ACC112 (cell line): ENCODE measurements around the gene CBARP.

Source experiments
- H2AFZ ChIP-seq: fragments of 200-600 bp; sonication (generic); one replicate; pipeline ENCODE4 v1.6.0; 2017; ENCODE audit warnings: antibody characterized with exemption, low read length; ENCODE audit not compliant: unreplicated experiment
- H3K27ac ChIP-seq: fragments of 200-600 bp; sonication (generic); 2 replicates; pipeline ENCODE4 v1.5.1; 2014; ENCODE audit warnings: low read depth, mild to moderate bottlenecking, antibody characterized with exemption, low read length, moderate library complexity
- H3K27me3 ChIP-seq: fragments of 200-600 bp; sonication (generic); 2 replicates; pipeline ENCODE4 v1.6.1; 2014; ENCODE audit warnings: mild to moderate bottlenecking, antibody characterized with exemption, low read length, moderate library complexity, mixed read lengths; ENCODE audit not compliant: insufficient read depth
- H3K36me3 ChIP-seq: fragments of 200-600 bp; sonication (generic); 2 replicates; pipeline ENCODE4 v1.6.1; 2016; ENCODE audit warnings: mild to moderate bottlenecking, antibody characterized with exemption, low read length, moderate library complexity, mixed read lengths; ENCODE audit not compliant: insufficient read depth
- H3K4me1 ChIP-seq: fragments of 200-600 bp; sonication (generic); one replicate; pipeline ENCODE4 v1.6.1; 2016; ENCODE audit warnings: low read length, mixed read lengths; ENCODE audit not compliant: insufficient read depth, unreplicated experiment, control insufficient read depth
- H3K4me3 ChIP-seq: fragments of 200-600 bp; sonication (generic); 2 replicates; pipeline ENCODE4 v1.5.1; 2014; ENCODE audit warnings: mild to moderate bottlenecking, low read depth, low read length
- H3K79me2 ChIP-seq: fragments of 200-600 bp; sonication (generic); one replicate; pipeline ENCODE4 v1.6.0; 2016; ENCODE audit warnings: low read length; ENCODE audit not compliant: control insufficient read depth, unreplicated experiment, insufficient read depth

Gene CBARP

GRCh38 chr19:1255186-1256161 is 17.7 kb upstream of the CBARP start:
- peaks cover 44% of the 10 kb centered on the region for H3K79me2 ChIP-seq
- H3K4me1 ChIP-seq: peaks cover 63% of the 10 kb centered on the region
- no peak overlapping the region for H3K4me3 ChIP-seq
- no peaks in the 10 kb centered on the region for H3K27me3 ChIP-seq
- no peak overlapping the region for H2AFZ ChIP-seq
- H3K27ac ChIP-seq: peak overlapping the region; percentile 98
- peaks cover 33% of the 10 kb centered on the region; the same call in 1 of the 2 replicates for H3K36me3 ChIP-seq

DNA sequence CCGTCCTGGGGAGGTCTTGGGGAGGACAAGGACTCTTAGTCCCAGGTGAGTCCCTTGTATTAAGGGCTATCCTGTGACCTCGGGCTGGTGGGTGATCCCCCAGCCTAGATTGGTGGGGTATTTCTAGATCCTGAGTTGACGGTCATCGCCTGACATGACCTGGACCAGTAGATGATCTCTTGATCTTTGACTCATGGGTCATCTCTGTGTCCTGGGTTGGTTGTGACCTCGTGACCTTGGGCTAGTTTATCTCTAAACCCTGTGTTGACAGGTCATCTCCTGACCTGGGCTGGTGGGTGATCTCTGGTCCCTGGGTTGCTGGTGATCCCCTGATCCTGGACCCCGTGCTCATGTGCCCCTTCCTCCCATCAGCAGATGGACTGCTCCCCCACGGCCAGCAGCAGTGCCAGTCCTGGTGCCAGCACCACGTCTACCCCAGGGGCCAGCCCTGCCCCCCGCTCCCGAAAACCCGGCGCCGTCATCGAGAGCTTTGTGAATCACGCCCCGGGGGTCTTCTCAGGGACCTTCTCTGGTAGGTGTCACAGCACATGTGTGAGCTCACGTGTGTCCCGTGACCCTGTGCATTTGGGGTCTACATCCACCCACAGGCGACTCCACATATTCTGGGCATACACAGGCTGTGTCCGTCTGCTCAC is 16.9 kb upstream of the CBARP start:
- Histone ChIP-seq H3K79me2 (peaks cover 50% of the 10 kb centered on the region), H3K4me1 (peaks cover 55% of the 10 kb centered on the region), H3K36me3 (peaks cover 33% of the 10 kb centered on the region; the same call in 1 of the 2 replicates), H3K4me3 (peak overlapping the region; percentile 60), H2AFZ (no peak overlapping the region), H3K27ac (peak overlapping the region; percentile 98), H3K27me3 (no peaks in the 10 kb centered on the region)

- Histone ChIP-seq H2AFZ (no peak overlapping the region), H3K4me1 (peaks cover 49% of the 10 kb centered on the region), H3K4me3 (peak overlapping the region; percentile 76), H3K27ac (peak overlapping the region; percentile 98), H3K79me2 (peaks cover 51% of the 10 kb centered on the region), H3K36me3 (peaks cover 33% of the 10 kb centered on the region; the same call in 1 of the 2 replicates), H3K27me3 (no peaks in the 10 kb centered on the region)
Observed at GRCh38 chr19:1254081-1254527, 16.3 kb upstream of the CBARP start.

- Histone ChIP-seq H3K27me3 (no peaks in the 10 kb centered on the region), H3K27ac (peak overlapping the region; percentile 98), H3K79me2 (peaks cover 51% of the 10 kb centered on the region), H3K4me1 (peaks cover 47% of the 10 kb centered on the region), H3K4me3 (peak overlapping the region; percentile 76), H2AFZ (no peak overlapping the region), H3K36me3 (peaks cover 33% of the 10 kb centered on the region; the same call in 1 of the 2 replicates)
Observed at GRCh38 chr19:1253514-1254080, 15.8 kb upstream of the CBARP start.

DNA sequence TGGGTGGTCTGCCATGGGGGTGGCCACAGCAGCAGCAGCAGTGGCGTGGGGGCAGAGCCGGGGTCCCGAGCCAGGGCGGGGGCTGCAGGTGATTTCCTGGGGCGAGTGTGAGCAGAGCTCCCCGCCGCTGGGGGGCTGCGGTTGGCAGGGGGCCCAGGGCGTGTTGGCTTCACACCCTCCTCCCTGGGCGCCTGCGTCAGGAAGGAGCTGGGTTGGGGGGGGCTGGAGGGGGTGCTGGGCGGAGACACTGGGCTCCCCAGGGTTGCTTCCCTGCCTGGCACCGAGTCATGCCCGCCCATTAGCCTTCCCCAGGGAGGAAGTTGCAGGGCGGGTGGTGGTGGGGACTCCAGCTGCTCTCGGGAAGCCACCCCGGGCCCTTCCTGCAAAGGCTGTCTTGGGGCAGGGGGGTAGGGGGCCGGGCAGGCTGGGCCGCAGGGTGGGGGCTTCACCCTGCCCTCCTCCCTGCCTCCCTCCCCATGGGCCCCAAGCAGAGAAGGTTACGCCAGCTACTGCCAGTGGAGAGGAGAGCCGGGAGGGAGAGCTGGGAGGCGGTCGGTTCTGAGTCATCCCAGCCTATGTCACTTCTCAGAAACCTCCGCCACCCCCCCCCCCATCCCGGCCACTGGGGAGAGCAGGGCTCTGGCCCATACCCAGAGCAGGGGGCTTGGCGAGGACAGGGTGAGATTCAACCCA is 15.2 kb upstream of the CBARP start:
- Histone ChIP-seq H3K79me2 (peaks cover 51% of the 10 kb centered on the region), H3K36me3 (peaks cover 33% of the 10 kb centered on the region; the same call in 1 of the 2 replicates), H2AFZ (no peak overlapping the region), H3K27me3 (no peaks in the 10 kb centered on the region), H3K4me1 (peaks cover 41% of the 10 kb centered on the region), H3K27ac (peak overlapping the region; percentile 98), H3K4me3 (peak overlapping the region; percentile 96)

DNA sequence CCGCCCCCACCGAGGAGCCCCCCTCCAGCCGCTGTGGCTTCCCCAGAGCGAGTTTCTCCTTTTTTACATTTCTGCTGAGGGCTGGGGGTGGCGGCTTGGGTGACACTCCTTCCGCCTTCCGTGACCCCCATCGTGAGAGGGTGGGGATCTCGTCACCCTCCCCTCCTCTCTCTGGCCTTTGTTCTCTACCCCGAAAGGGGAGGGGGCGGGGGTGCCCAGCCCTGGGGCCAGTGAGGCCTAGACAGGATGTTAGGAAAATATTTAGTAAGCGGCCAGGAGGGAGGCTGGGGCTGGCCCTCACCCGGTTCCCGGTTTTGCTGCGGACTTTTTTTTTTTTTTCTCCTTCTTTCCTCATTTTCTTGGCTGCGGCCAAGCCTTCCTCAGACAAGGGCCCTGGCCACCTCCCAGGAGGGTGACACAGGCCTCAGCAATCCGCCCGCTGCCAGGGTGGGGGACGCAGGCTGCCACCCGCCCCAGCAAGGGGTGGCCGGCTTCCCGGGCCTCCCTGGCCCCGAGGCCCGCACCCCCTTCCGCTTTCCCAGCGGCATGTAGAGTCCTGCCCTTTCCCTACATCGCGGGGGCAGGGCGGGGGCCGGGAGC is 14.5 kb upstream of the CBARP start:
- Histone ChIP-seq H3K36me3 (peaks cover 33% of the 10 kb centered on the region; the same call in 1 of the 2 replicates), H3K4me1 (peaks cover 37% of the 10 kb centered on the region), H2AFZ (no peak overlapping the region), H3K4me3 (peak overlapping the region; percentile 96), H3K27ac (peak overlapping the region; percentile 98), H3K79me2 (peaks cover 51% of the 10 kb centered on the region), H3K27me3 (no peaks in the 10 kb centered on the region)

- peak overlapping the region; percentile 98 for H3K27ac ChIP-seq
- H2AFZ ChIP-seq: no peak overlapping the region
- H3K27me3 ChIP-seq: no peaks in the 10 kb centered on the region
- H3K36me3 ChIP-seq: peaks cover 33% of the 10 kb centered on the region; the same call in 1 of the 2 replicates
- peaks cover 45% of the 10 kb centered on the region for H3K79me2 ChIP-seq
- peak overlapping the region; percentile 96 for H3K4me3 ChIP-seq
- H3K4me1 ChIP-seq: peaks cover 32% of the 10 kb centered on the region
Observed at GRCh38 chr19:1251330-1252220, 13.8 kb upstream of the CBARP start.

DNA sequence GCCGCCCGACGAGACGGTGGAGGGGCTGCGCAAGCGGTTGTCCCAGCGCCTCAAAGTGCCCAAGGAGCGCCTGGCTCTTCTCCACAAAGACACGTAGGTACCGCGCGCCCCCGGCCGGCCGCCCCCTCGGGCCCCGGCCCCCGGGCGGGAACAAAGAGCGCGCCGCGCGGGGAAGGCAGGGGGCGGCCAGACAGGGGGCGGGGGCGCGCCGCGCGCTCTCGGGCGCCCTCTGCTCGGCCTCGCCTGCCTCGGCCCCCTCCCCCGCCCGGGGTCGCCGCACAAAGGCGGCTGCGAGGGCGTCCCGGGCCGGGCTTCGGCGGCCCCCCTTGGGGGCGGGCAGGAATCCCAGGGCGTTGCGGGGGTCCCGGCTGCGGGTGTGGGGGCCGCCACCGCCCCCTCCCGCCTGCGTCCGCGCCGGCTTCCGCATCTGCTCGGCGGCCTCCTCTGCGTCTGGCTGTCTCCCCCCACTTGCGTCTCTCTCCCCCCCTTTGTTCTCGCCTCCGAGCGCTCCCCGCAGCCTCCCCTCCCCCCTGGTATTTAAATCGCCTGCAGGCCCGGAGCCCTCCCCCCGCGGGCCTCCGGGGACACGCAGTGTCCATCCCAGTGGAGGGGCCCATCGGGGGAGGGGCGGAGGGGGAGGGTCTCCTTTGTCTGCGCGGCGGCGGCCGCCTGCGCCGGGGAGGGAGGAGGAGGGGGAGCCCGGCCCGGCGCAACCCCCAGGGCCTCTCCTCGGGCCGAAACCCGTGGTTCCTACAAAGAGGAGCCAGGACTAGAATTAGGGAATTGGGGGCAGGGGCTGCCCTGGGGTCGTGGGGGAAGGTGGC is 12.8 kb upstream of the CBARP start:
- no peaks in the 10 kb centered on the region for H3K27me3 ChIP-seq
- H3K27ac ChIP-seq: peak overlapping the region; percentile 98
- H3K79me2 ChIP-seq: peaks cover 44% of the 10 kb centered on the region
- peaks cover 31% of the 10 kb centered on the region; the same call in 1 of the 2 replicates for H3K36me3 ChIP-seq
- peak overlapping the region; percentile 96 for H3K4me3 ChIP-seq
- H3K4me1 ChIP-seq: peaks cover 24% of the 10 kb centered on the region
- H2AFZ ChIP-seq: no peak overlapping the region
